DND-41 (cell line): ENCODE results near the gene SH3RF3.

Source experiments
- CTCF ChIP-seq: IDR thresholded peaks from 2 replicates; pipeline ENCODE4 v1.5.1; 2012; ENCODE audit warnings: borderline replicate concordance, low read length, moderate library complexity, mild to moderate bottlenecking; ENCODE audit not compliant: poor library complexity, severe bottlenecking; ENCODE audit errors: extremely low read depth
- EZH2 ChIP-seq: IDR thresholded peaks from 3 replicates; pipeline ENCODE4 v1.6.1; 2012; ENCODE audit warnings: borderline replicate concordance, low read depth, mild to moderate bottlenecking, moderate library complexity, low read length, inconsistent platforms; ENCODE audit not compliant: severe bottlenecking

- TF ChIP-seq CTCF (no peak), EZH2 (no peak)
These were observed 115.2 kb downstream of the SH3RF3 start for GRCh38 chr2:109244304-109244582.
